GM23338 (cell line): ENCODE results near the gene CAMKK2. TPM values are rescaled to one million over a fixed set of nuclear protein-coding genes. Genes with fewer than 3 reads are reported as not detected.

Source experiments
- ATAC-seq: fragments of 200-7000 bp; cut with Tn5 transposase; 3 replicates; pipeline ENCODE4 v1.9.1; 2020
- DNase-seq: peaks from one replicate; pipeline ENCODE4 v3.0.0-alpha.2; 2015; ENCODE audit warnings: low spot score
- H2AFZ ChIP-seq: fragments of 200-600 bp; sonication (generic); 2 replicates; pipeline ENCODE4 v1.8.0; 2016; ENCODE audit warnings: antibody characterized with exemption, mild to moderate bottlenecking, moderate library complexity
- H3F3A ChIP-seq: fragments of 200-600 bp; sonication (generic); replicated peaks from 2 replicates; pipeline ENCODE4 v1.8.0; 2017; ENCODE audit warnings: antibody characterized with exemption, mixed run types, low read depth
- H3K27ac ChIP-seq: fragments of 200-600 bp; sonication (generic); 2 replicates; pipeline ENCODE4 v1.6.1; 2016; ENCODE audit warnings: low read depth
- H3K27me3 ChIP-seq: fragments of 200-600 bp; sonication (generic); 2 replicates; pipeline ENCODE4 v1.8.0; 2016; ENCODE audit warnings: mild to moderate bottlenecking, mixed run types, moderate library complexity; ENCODE audit not compliant: insufficient read depth
- H3K36me3 ChIP-seq: fragments of 200-600 bp; sonication (generic); 2 replicates; pipeline ENCODE4 v1.8.0; 2016; ENCODE audit warnings: mild to moderate bottlenecking; ENCODE audit not compliant: insufficient read depth
- H3K4me1 ChIP-seq: fragments of 200-600 bp; sonication (generic); 2 replicates; pipeline ENCODE4 v1.8.0; 2016; ENCODE audit warnings: mild to moderate bottlenecking, moderate library complexity; ENCODE audit not compliant: insufficient read depth
- H3K4me2 ChIP-seq: fragments of 200-600 bp; sonication (generic); 2 replicates; pipeline ENCODE4 v1.7.1; 2017; ENCODE audit warnings: mixed run types
- H3K4me3 ChIP-seq: fragments of 200-600 bp; sonication (generic); 2 replicates; pipeline ENCODE4 v1.6.1; 2016; ENCODE audit warnings: mixed run types
- H3K79me2 ChIP-seq: fragments of 200-600 bp; sonication (generic); replicated peaks from 2 replicates; pipeline ENCODE4 v1.8.0; 2017; ENCODE audit warnings: mild to moderate bottlenecking; ENCODE audit not compliant: insufficient read depth
- H3K9me2 ChIP-seq: fragments of 200-600 bp; sonication (generic); 2 replicates; pipeline ENCODE4 v1.8.0; 2017; ENCODE audit not compliant: insufficient read depth
- H4K20me1 ChIP-seq: fragments of 200-600 bp; sonication (generic); replicated peaks from 2 replicates; pipeline ENCODE4 v1.8.0; 2017; ENCODE audit warnings: mild to moderate bottlenecking; ENCODE audit not compliant: insufficient read depth
- H3K27ac Mint-ChIP-seq: 2 replicates; pipeline ENCODE4 v1.8.0; 2020; ENCODE audit warnings: inconsistent platforms, mild to moderate bottlenecking, moderate library complexity, mixed read lengths
- H3K27me3 Mint-ChIP-seq: 3 replicates; pipeline ENCODE4 v1.8.0; 2022; ENCODE audit warnings: low read depth, mild to moderate bottlenecking, moderate library complexity, mixed read lengths, inconsistent platforms; ENCODE audit not compliant: insufficient read depth, poor library complexity
- H3K36me3 Mint-ChIP-seq: 3 replicates; pipeline ENCODE4 v1.8.0; 2021; ENCODE audit warnings: low read depth, mild to moderate bottlenecking, inconsistent platforms, moderate library complexity, mixed read lengths
- H3K4me1 Mint-ChIP-seq: 3 replicates; pipeline ENCODE4 v1.8.0; 2020; ENCODE audit warnings: mild to moderate bottlenecking, inconsistent platforms, mixed read lengths
- H3K4me3 Mint-ChIP-seq: 3 replicates; pipeline ENCODE4 v1.8.0; 2021; ENCODE audit warnings: moderate library complexity, mild to moderate bottlenecking, inconsistent platforms, mixed read lengths
- H3K9me3 Mint-ChIP-seq: 3 replicates; pipeline ENCODE4 v1.8.0; 2020; ENCODE audit warnings: moderate library complexity, mild to moderate bottlenecking, inconsistent platforms, mixed read lengths
- CREB1 ChIP-seq: fragments of 250-450 bp; sonication (Bioruptor Pico); IDR thresholded peaks from 2 replicates; pipeline ENCODE4 v1.5.0; 2020; ENCODE audit warnings: low read depth, mild to moderate bottlenecking, moderate library complexity
- CTCF ChIP-seq, 2 experiments: fragments of 200-600 bp in 1 of 2; sonication (generic) in 1 of 2; conservative IDR thresholded peaks; 2 replicates each; pipeline versions ENCODE4 v1.5.1 to v1.6.1; 2016 to 2017; ENCODE audit warnings: antibody characterized with exemption in 2 of 2, low read depth in 2 of 2, mild to moderate bottlenecking in 2 of 2, moderate library complexity in 1 of 2
- ETS1 ChIP-seq: IDR thresholded peaks from 2 replicates; pipeline ENCODE4 v1.6.1; 2016; ENCODE audit warnings: antibody characterized with exemption
- EZH2 ChIP-seq: fragments of 200-600 bp; sonication (generic); IDR thresholded peaks from one replicate; pipeline ENCODE4 v1.8.0; 2017; ENCODE audit warnings: antibody characterized with exemption, mild to moderate bottlenecking, low read depth; ENCODE audit not compliant: unreplicated experiment
- EZH2phosphoT487 ChIP-seq: fragments of 200-600 bp; sonication (generic); IDR thresholded peaks from one replicate; pipeline ENCODE4 v1.8.1; 2018; ENCODE audit warnings: antibody characterized with exemption; ENCODE audit not compliant: unreplicated experiment
- JUNB ChIP-seq: IDR thresholded peaks from one replicate; pipeline ENCODE4 v1.6.1; 2016; ENCODE audit warnings: antibody characterized with exemption; ENCODE audit not compliant: unreplicated experiment
- NANOG ChIP-seq: IDR thresholded peaks from 2 replicates; pipeline ENCODE4 v1.6.1; 2016; ENCODE audit warnings: antibody characterized with exemption, borderline replicate concordance
- POLR2AphosphoS5 ChIP-seq: IDR thresholded peaks from 2 replicates; pipeline ENCODE4 v1.6.1; 2016; ENCODE audit warnings: antibody characterized with exemption, low read depth
- REST ChIP-seq: IDR thresholded peaks from one replicate; pipeline ENCODE4 v1.6.1; 2018; ENCODE audit warnings: antibody characterized with exemption; ENCODE audit not compliant: unreplicated experiment
- STAT1 ChIP-seq: IDR thresholded peaks from one replicate; pipeline ENCODE4 v1.6.1; 2016; ENCODE audit warnings: antibody characterized with exemption; ENCODE audit not compliant: unreplicated experiment
- ZNF114 ChIP-seq: fragments of 250-450 bp; sonication (Bioruptor Pico); IDR thresholded peaks from 2 replicates; pipeline ENCODE4 v1.5.0; 2020; ENCODE audit warnings: mild to moderate bottlenecking, moderate library complexity
- ZNF331 ChIP-seq: fragments of 250-450 bp; sonication (Bioruptor Pico); IDR thresholded peaks from 2 replicates; pipeline ENCODE4 v1.5.0; 2020; ENCODE audit warnings: low read depth, mild to moderate bottlenecking, moderate library complexity
- polyA plus RNA-seq: library from polyadenylated mRNA; unstranded; fragments of >200 nt; fragmentation: Nextera tagmentation; extraction: Ambion mirVana; gene quantifications from 2 replicates; pipeline ENCODE4 v1.2.1, GENCODE V29; 2016
- total RNA-seq: library from RNA; depleted of rRNA; stranded (reverse); fragments of >200 nt; shearing (Covaris generic); gene quantifications from 2 replicates; pipeline ENCODE4 v1.2.3, GENCODE V29; 2014

The CAMKK2 gene
- total and polyA plus RNA-seq, 2 experiments from 2014 or later, result 10.3 to 26.4 TPM

GRCh38 chr12:121274036-121274763 is 22.3 kb downstream of the CAMKK2 start (continued):
- TF ChIP-seq CTCF (conservative IDR thresholded peaks at IDR 0.05; ENCODE audit: low read depth in 2 of 2) (no peak), POLR2AphosphoS5 (no peak), ZNF114 (CRISPR knock-in tag) (no peak), ZNF331 (CRISPR knock-in tag) (no peak), JUNB (no peak), ETS1 (no peak), STAT1 (no peak), EZH2phosphoT487 (no peak), EZH2 (no peak), CREB1 (CRISPR knock-in tag) (no peak)

GRCh38 chr12:121273364-121273896 is 23.1 kb downstream of the CAMKK2 start:
- Histone ChIP-seq H3K27ac (no peak overlapping the region), H3K27me3 (no peaks in the 10 kb centered on the region), H3K4me3 (no peak overlapping the region), H2AFZ (no peak overlapping the region), H4K20me1 (peaks cover 6% of the 10 kb centered on the region), H3K9me2 (no peaks in the 10 kb centered on the region), H3K36me3 (no peaks in the 10 kb centered on the region; the same call in 1 of the 2 replicates), H3K4me1 (no peaks in the 10 kb centered on the region), H3K79me2 (no peaks in the 10 kb centered on the region), H3K4me2 (no peak overlapping the region), H3F3A (no peaks in the 10 kb centered on the region)
- Mint-ChIP-seq H3K9me3 (no peaks in the 10 kb centered on the region), H3K36me3 (peaks cover 36% of the 10 kb centered on the region), H3K4me3 (no peak overlapping the region), H3K4me1 (no peaks in the 10 kb centered on the region), H3K27me3 (peaks cover 2% of the 10 kb centered on the region), H3K27ac (no peak overlapping the region; the same call in none of the 2 replicates)
- ATAC-seq (peak; percentile 34; the same call in 1 of the 3 replicates), DNase-seq (no peak)
- TF ChIP-seq ETS1, result no peak
- no peak for TF ChIP-seq NANOG
- TF ChIP-seq CREB1 (CRISPR knock-in tag), result no peak
- no peak for TF ChIP-seq REST
- no peak for TF ChIP-seq EZH2phosphoT487
- TF ChIP-seq POLR2AphosphoS5, result no peak
- TF ChIP-seq ZNF114 (CRISPR knock-in tag), result no peak
- TF ChIP-seq STAT1, result no peak
- no peak for TF ChIP-seq JUNB
- no peak for TF ChIP-seq ZNF331 (CRISPR knock-in tag)
